Right lobe of liver (tissue), 6 donors: Measurements from ENCODE around the gene HLF. TPM values are rescaled to one million over a fixed set of nuclear protein-coding genes. Genes with fewer than 3 reads are reported as not detected.

Experiments used
- ATAC-seq, 4 donors: fragments of 200-7000 bp; cut with Tn5 transposase; one replicate each; pipeline ENCODE4 v1.9.1; 2020; ENCODE audit warnings: mild to moderate bottlenecking in 4 of 4, moderate library complexity in 4 of 4
- DNase-seq, 3 donors: peaks; one replicate each; pipeline ENCODE4 v3.0.0-alpha.2; 2020
- H3K27ac ChIP-seq, 3 donors: fragments of 200-600 bp; one replicate each; pipeline ENCODE4 v1.8.0; 2022
- H3K27me3 ChIP-seq, 2 donors: fragments of 200-600 bp; one replicate each; pipeline ENCODE4 v1.8.0; 2022
- H3K36me3 ChIP-seq, 4 donors: fragments of 200-600 bp; sonication (generic) in 1 of 4; one replicate each; pipeline versions ENCODE4 v1.5.1 to v1.8.0; 2017 to 2022; ENCODE audit warnings: control low read depth in 1 of 4
- H3K4me1 ChIP-seq, 4 donors: fragments of 200-600 bp; sonication (generic) in 1 of 4; one replicate each; pipeline versions ENCODE4 v1.5.1 to v1.8.0; 2017 to 2022; ENCODE audit warnings: control low read depth in 1 of 4
- H3K4me3 ChIP-seq, 3 donors: fragments of 200-600 bp; one replicate each; pipeline ENCODE4 v1.8.0; 2022
- H3K9me3 ChIP-seq, 4 donors: fragments of 200-600 bp; sonication (generic) in 1 of 4; one replicate each; pipeline versions ENCODE4 v1.5.1 to v1.8.0; 2017 to 2022; ENCODE audit warnings: control low read depth in 1 of 4
- CTCF ChIP-seq, 4 donors: fragments of 200-600 bp in 3 of 4; fragments of 450-650 bp in 1 of 4; IDR thresholded peaks; one replicate each; pipeline versions ENCODE4 v1.5.1 to v1.8.0; 2016 to 2022; ENCODE audit warnings: antibody characterized with exemption in 4 of 4, mild to moderate bottlenecking in 2 of 4
- POLR2A ChIP-seq: fragments of 450-650 bp; IDR thresholded peaks from one replicate; pipeline ENCODE4 v1.6.1; 2017; ENCODE audit warnings: antibody characterized with exemption, mild to moderate bottlenecking
- WGBS: methylation state at CpG from one replicate; pipeline ENCODE4 v1.1.6; 2018; ENCODE audit warnings: low coverage, low lambda C conversion rate; ENCODE audit not compliant: insufficient coverage; ENCODE audit errors: missing lambda C conversion rate; 5-methylcytosine and 5-hydroxymethylcytosine counted together
- intact Hi-C, 2 donors: fragments of 100-400 bp; cut with DNase I; formaldehyde crosslinking; loops; one replicate each; pipeline versions ENCODE4 v1.11.2 to v1.14.1; 2022
- total RNA-seq, 6 experiments: library from RNA; depleted of rRNA in 2 of 6; stranded (reverse); fragments of >200 nt in 2 of 6; fragmentation: NEBNext Ultra II Directional in 3 of 6; extraction: Animal tissue kit (Norgen Biotek cat#: 25700) in 3 of 6; gene quantifications; one replicate each; pipeline versions ENCODE4 v1.1.0 to v1.2.4, GENCODE V29; 2016 to 2023
- donor health status: DM: no; HTN: yes; CAD: no.
- donor health status: DM: no; HTN: no; CAD: no.
- donor health status: DM: no; HTN: no; CAD: no.
- donor health status: DM: no; HTN: yes; CAD: no.
- donor health status: DM: no; HTN: yes; CAD: no.

The HLF gene
- total RNA-seq, 6 experiments from 2014 or later, result 16.4 to 96.9 (median 42.6) TPM

GRCh38 chr17:55335625-55336024 lies 70.9 kb downstream of the HLF start:
- TF ChIP-seq POLR2A, result no peak

GRCh38 chr17:55336426-55336825 lies 71.7 kb downstream of the HLF start:
- intact Hi-C loops, result no loop called here
- no peak for DNase-seq

More at GRCh38 chr17:55335625-55336024, 70.9 kb downstream of the HLF start:
- H3K9me3 ChIP-seq, result no peaks in the 10 kb centered on the region
- intact Hi-C loops, result no loop called here
- H3K4me3 ChIP-seq, result no peak overlapping the region
- no peaks in the 10 kb centered on the region for H3K27me3 ChIP-seq
- ATAC-seq (no peak), DNase-seq (no peak)
- H3K27ac ChIP-seq, result no peak overlapping the region
- H3K36me3 ChIP-seq, result no peaks in the 10 kb centered on the region
- H3K4me1 ChIP-seq, result no peaks in the 10 kb centered on the region

GRCh38 chr17:55340176-55340575 lies 75.4 kb downstream of the HLF start:
- intact Hi-C loops, result loop anchor here in 1 of 2 donors (10.0 kb wide), 1 partner anchor 345 kb away; no protein-coding TSS in a partner anchor
- no peaks in the 10 kb centered on the region for H3K27me3 ChIP-seq
- WGBS, result 49% methylated on average over 3 of the region's 3 CpGs
- no peak overlapping the region for H3K27ac ChIP-seq
- no peaks in the 10 kb centered on the region for H3K36me3 ChIP-seq
- no peaks in the 10 kb centered on the region for H3K4me1 ChIP-seq
- TF ChIP-seq CTCF (IDR thresholded peaks at IDR 0.05) (no peak), POLR2A (no peak)
- DNase-seq (no peak), ATAC-seq (no peak)
- H3K9me3 ChIP-seq, result no peaks in the 10 kb centered on the region
- H3K4me3 ChIP-seq, result no peak overlapping the region

More at GRCh38 chr17:55336426-55336825, 71.7 kb downstream of the HLF start:
- no peaks in the 10 kb centered on the region for H3K9me3 ChIP-seq
- H3K4me1 ChIP-seq, result no peaks in the 10 kb centered on the region
- no peaks in the 10 kb centered on the region for H3K27me3 ChIP-seq
- H3K27ac ChIP-seq, result no peak overlapping the region
- WGBS, result 76% methylated on average over 2 of the region's 2 CpGs
- no peaks in the 10 kb centered on the region for H3K36me3 ChIP-seq
- no peak for ATAC-seq
- no peak for TF ChIP-seq CTCF (IDR thresholded peaks at IDR 0.05)
- no peak for TF ChIP-seq POLR2A
- no peak overlapping the region for H3K4me3 ChIP-seq

- Histone ChIP-seq H3K9me3 (no peaks in the 10 kb centered on the region), H3K27ac (no peak overlapping the region), H3K27me3 (no peaks in the 10 kb centered on the region), H3K4me1 (no peaks in the 10 kb centered on the region), H3K36me3 (no peaks in the 10 kb centered on the region), H3K4me3 (no peak overlapping the region)
- ATAC-seq (no peak), DNase-seq (no peak)
- intact Hi-C loops, result loop anchor here in 1 of 2 donors (10.0 kb wide), 1 partner anchor 346 kb away; no protein-coding TSS in a partner anchor
- no peak for TF ChIP-seq CTCF (IDR thresholded peaks at IDR 0.05)
- TF ChIP-seq POLR2A, result no peak
- 92% methylated on average over 3 of the region's 3 CpGs for WGBS
These were observed 75.9 kb downstream of the HLF start for GRCh38 chr17:55340686-55341085.

GRCh38 chr17:55341432-55341831 lies 76.7 kb downstream of the HLF start:
- 86% methylated on average over 5 of the region's 5 CpGs for WGBS
- Histone ChIP-seq H3K9me3 (no peaks in the 10 kb centered on the region), H3K4me1 (no peaks in the 10 kb centered on the region), H3K27me3 (no peaks in the 10 kb centered on the region), H3K27ac (no peak overlapping the region), H3K4me3 (no peak overlapping the region), H3K36me3 (no peaks in the 10 kb centered on the region)
- ATAC-seq (no peak), DNase-seq (no peak)
- TF ChIP-seq CTCF (IDR thresholded peaks at IDR 0.05) (no peak), POLR2A (no peak)
- intact Hi-C loops, result loop anchor here in 1 of 2 donors (10.0 kb wide), 1 partner anchor 347 kb away; no protein-coding TSS in a partner anchor
